K562 (cell line): ENCODE results near the gene TTC33. TPM values are rescaled to one million over a fixed set of nuclear protein-coding genes. Genes with fewer than 3 reads are reported as not detected.
A peak's percentile ranks its signal among the peaks of the same experiment; 100 is the strongest.

Source experiments
- ATF6 ChIP-seq: sonication (generic); formaldehyde crosslinking; IDR thresholded peaks from 2 replicates; pipeline ENCODE4 v1.4.0; 2020; ENCODE audit warnings: mild to moderate bottlenecking, missing genetic modification reagents
- CBFB ChIP-seq: sonication (generic); formaldehyde crosslinking; IDR thresholded peaks from 2 replicates; pipeline ENCODE4 v1.4.0; 2020; ENCODE audit warnings: mild to moderate bottlenecking, missing genetic modification reagents
- DDX20 ChIP-seq: fragments of 450-650 bp; IDR thresholded peaks from 2 replicates; pipeline ENCODE4 v1.6.1; 2016; ENCODE audit warnings: missing genetic modification characterization, low read depth, mild to moderate bottlenecking, missing compliant biosample characterization, moderate library complexity
- E2F8 ChIP-seq: fragments of 450-650 bp; IDR thresholded peaks from 2 replicates; pipeline ENCODE4 v1.7.1; 2018; ENCODE audit warnings: mild to moderate bottlenecking, low read depth; ENCODE audit not compliant: partially characterized antibody
- HDAC2 ChIP-seq: fragments of 450-650 bp; IDR thresholded peaks from 2 replicates; pipeline ENCODE4 v1.6.1; 2016; ENCODE audit warnings: mild to moderate bottlenecking
- KLF16 ChIP-seq: IDR thresholded peaks from 2 replicates; pipeline ENCODE4 v1.6.1; 2016; ENCODE audit warnings: antibody characterized with exemption
- MBD1 ChIP-seq: fragments of 250-450 bp; sonication (Bioruptor Pico); IDR thresholded peaks from 2 replicates; pipeline ENCODE4 v1.8.0; 2022; ENCODE audit warnings: inconsistent platforms
- NFE2 ChIP-seq: IDR thresholded peaks from 2 replicates; pipeline ENCODE4 v1.6.1; 2014; ENCODE audit warnings: antibody characterized with exemption, low read depth
- NR4A1 ChIP-seq, 2 experiments: fragments of 250-450 bp in 1 of 2; fragments of 450-650 bp in 1 of 2; sonication (Bioruptor Pico) in 1 of 2; IDR thresholded peaks; 2 replicates each; pipeline versions ENCODE4 v1.4.0 to v1.6.1; 2016 to 2020; ENCODE audit warnings: mild to moderate bottlenecking in 2 of 2, missing compliant biosample characterization in 1 of 2, missing genetic modification characterization in 1 of 2, moderate library complexity in 1 of 2
- NRF1 ChIP-seq, 2 experiments: fragments of 450-650 bp; IDR thresholded peaks in 1 of 2; conservative IDR thresholded peaks in 1 of 2; 2 replicates each; pipeline ENCODE4 v1.6.1; 2014; ENCODE audit warnings: mild to moderate bottlenecking in 2 of 2
- SMAD1 ChIP-seq: fragments of 150-350 bp; IDR thresholded peaks from 2 replicates; pipeline ENCODE4 v1.6.1; 2014; ENCODE audit warnings: low read length, low read depth; ENCODE audit not compliant: partially characterized antibody
- STAT5A ChIP-seq: IDR thresholded peaks from 2 replicates; pipeline ENCODE4 v1.6.1; 2012; ENCODE audit warnings: low read length, inconsistent platforms, borderline replicate concordance
- ZNF232 ChIP-seq: sonication (generic); formaldehyde crosslinking; IDR thresholded peaks from 2 replicates; pipeline ENCODE4 v1.8.0; 2022; ENCODE audit warnings: mild to moderate bottlenecking, missing genetic modification reagents
- ZNF518B ChIP-seq: fragments of 250-450 bp; sonication (Bioruptor Pico); IDR thresholded peaks from 2 replicates; pipeline ENCODE4 v1.5.0; 2021; ENCODE audit warnings: mild to moderate bottlenecking, moderate library complexity
- polyA plus RNA-seq, 8 experiments: library from polyadenylated mRNA; depleted of rRNA in 4 of 8; stranded (reverse) in 5 of 8; unstranded in 3 of 8; fragments of >200 nt; fragmentation: Nextera tagmentation in 2 of 8; fragmentation: Illumina TruSeq in 1 of 8; extraction: Ambion mirVana in 2 of 8; extraction: Trizol in 1 of 8; gene quantifications; 2 replicates each; pipeline versions ENCODE4 v1.2.1 to v1.2.3, GENCODE V29; 2011 to 2014; ENCODE audit warnings: inconsistent platforms in 1 of 8, missing spikeins in 1 of 8
- total RNA-seq, 7 experiments: library from RNA; depleted of rRNA in 6 of 7; stranded (reverse); fragments of >200 nt in 6 of 7; fragmentation: Illumina TruSeq in 2 of 7; extraction: Trizol in 2 of 7; gene quantifications; 2 replicates each; pipeline versions ENCODE4 v1.2.1 to v1.2.3, GENCODE V29; 2011 to 2021; ENCODE audit warnings: low replicate concordance in 1 of 7

Gene TTC33
- total and polyA plus RNA-seq, 9 of the 15 experiments (the other 6 are each of a cell fraction or from before 2014, with no cell fraction given) = 11.5 to 24.9 (median 21.1) TPM

- TF ChIP-seq E2F8 (peak; percentile 99), NFE2 (peak; percentile 38; the same call in 1 of the 2 replicates), ZNF518B (CRISPR knock-in tag) (no peak), ZNF232 (CRISPR knock-in tag) (peak; percentile 86; the same call in 1 of the 2 replicates), STAT5A (no peak; the same call in 1 of the 2 replicates), HDAC2 (peak; percentile 69), KLF16 (peak; percentile 54; the same call in 1 of the 2 replicates), NRF1 (conservative IDR thresholded peaks at IDR 0.05 in 1 of 2, IDR thresholded peaks at IDR 0.05 in 1 of 2) (peak; percentile 92 to 93), NR4A1 (CRISPR knock-in tag; IDR thresholded peaks at IDR 0.05) (no peak), NR4A1 (tag; IDR thresholded peaks at IDR 0.05) (peak; percentile 85; the same call in 1 of the 2 replicates), SMAD1 (peak; percentile 14), ATF6 (CRISPR knock-in tag) (peak; percentile 96), CBFB (CRISPR knock-in tag) (peak; percentile 99), MBD1 (CRISPR knock-in tag) (peak; percentile 92), DDX20 (tag) (no peak)
Measured at GRCh38 chr5:40755407-40756365, at the start of gene TTC33 (continued).
